HG03045 (cell line): ENCODE data around the gene EIF2B5.
"Not testable (repeated sequence)": the region's sequence is repeated elsewhere in the genome, so short reads cannot be mapped to it uniquely, and the experiment has no call there.

Experiments
- ATAC-seq: cut with Tn5 transposase; IDR thresholded peaks from one replicate; pipeline ENCODE4 v1.9.1; 2021; ENCODE audit warnings: mild to moderate bottlenecking, moderate library complexity; ENCODE audit not compliant: unreplicated experiment

The EIF2B5 gene

GRCh38 chr3:184145111-184145524 lies 10.0 kb downstream of the EIF2B5 start:
- no peak for ATAC-seq

GRCh38 chr3:184145751-184146270 lies 10.7 kb downstream of the EIF2B5 start:
- no peak for ATAC-seq

GRCh38 chr3:184148076-184148475 lies 12.9 kb downstream of the EIF2B5 start:
- no peak for ATAC-seq

GRCh38 chr3:184149123-184149522 lies 14.0 kb downstream of the EIF2B5 start:
- no peak for ATAC-seq

GRCh38 chr3:184149770-184150169 lies 14.6 kb downstream of the EIF2B5 start:
- not testable (repeated sequence) for ATAC-seq

- ATAC-seq, result peak; percentile 78
These were observed 19.9 kb downstream of the EIF2B5 start, which contains the start of gene DVL3 for GRCh38 chr3:184154885-184155643. Gene DVL3, plus strand, starts transcription at chr3:184155377. Its CDS starts 259 bp downstream, at chr3:184155636.

GRCh38 chr3:184155644-184156521 lies 20.7 kb downstream of the EIF2B5 start:
- peak; percentile 31 for ATAC-seq

- ATAC-seq, result no peak
These were observed 21.4 kb downstream of the EIF2B5 start for GRCh38 chr3:184156522-184156955.

- no peak for ATAC-seq
These were observed 22.0 kb downstream of the EIF2B5 start for GRCh38 chr3:184157206-184157605.

- no peak for ATAC-seq
These were observed 23.2 kb downstream of the EIF2B5 start for GRCh38 chr3:184158404-184158803.

- ATAC-seq, result no peak
These were observed 25.3 kb downstream of the EIF2B5 start for GRCh38 chr3:184160456-184160855.

GRCh38 chr3:184162571-184163070 lies 27.5 kb downstream of the EIF2B5 start:
- ATAC-seq, result not testable (repeated sequence)

GRCh38 chr3:184164648-184165330 lies 29.6 kb downstream of the EIF2B5 start:
- no peak for ATAC-seq

- ATAC-seq, result no peak
These were observed 30.4 kb downstream of the EIF2B5 start for GRCh38 chr3:184165543-184165942.

- ATAC-seq, result no peak
These were observed 31.5 kb downstream of the EIF2B5 start for GRCh38 chr3:184166671-184167070.

GRCh38 chr3:184167786-184168185 lies 32.6 kb downstream of the EIF2B5 start:
- no peak for ATAC-seq

GRCh38 chr3:184168363-184169120 lies 33.4 kb downstream of the EIF2B5 start:
- ATAC-seq, result no peak

GRCh38 chr3:184169896-184170875 lies 35.0 kb downstream of the EIF2B5 start:
- ATAC-seq, result no peak

GRCh38 chr3:184171562-184171961 lies 36.4 kb downstream of the EIF2B5 start:
- no peak for ATAC-seq
